IPS-NIHi7 (cell line): ENCODE data around the gene OPRL1.

Experiments
- DNase-seq: peaks from one replicate; pipeline ENCODE4 v3.0.0; 2012; ENCODE audit warnings: mixed read lengths; ENCODE audit errors: extremely low spot score

OPRL1 gene

GRCh38 chr20:64080013-64080812 is at the start of gene OPRL1:
Gene OPRL1 (plus strand): TSS chr20:64080082. CDS start chr20:64092721, 12,639 bp downstream.
- no peak for DNase-seq

- DNase-seq = no peak
Measured at GRCh38 chr20:64030371-64031134, 49.3 kb upstream of the OPRL1 start.

GRCh38 chr20:64031822-64032314 is 48.0 kb upstream of the OPRL1 start:
- DNase-seq = no peak

- DNase-seq = no peak
Measured at GRCh38 chr20:64032706-64033624, 46.9 kb upstream of the OPRL1 start.

GRCh38 chr20:64033981-64034493 is 45.8 kb upstream of the OPRL1 start:
- DNase-seq = no peak

- no peak for DNase-seq
Measured at GRCh38 chr20:64035066-64035932, 44.6 kb upstream of the OPRL1 start.

GRCh38 chr20:64035933-64036345 is 43.9 kb upstream of the OPRL1 start, which contains the start of gene C20orf204:
Gene C20orf204 (plus strand): TSS chr20:64036182. CDS start chr20:64036324, 142 bp downstream.
- DNase-seq = no peak

- no peak for DNase-seq
Measured at GRCh38 chr20:64036346-64037198, 43.3 kb upstream of the OPRL1 start.

- no peak for DNase-seq
Measured at GRCh38 chr20:64037199-64037497, 42.7 kb upstream of the OPRL1 start.

- peak; percentile 48 for DNase-seq
Measured at GRCh38 chr20:64037498-64038213, 42.2 kb upstream of the OPRL1 start.

- no peak for DNase-seq
Measured at GRCh38 chr20:64038224-64038564, 41.7 kb upstream of the OPRL1 start.

GRCh38 chr20:64038565-64039292 is 41.2 kb upstream of the OPRL1 start:
- peak; percentile 92 for DNase-seq

GRCh38 chr20:64039293-64040160 is 40.4 kb upstream of the OPRL1 start:
- no peak for DNase-seq

- no peak for DNase-seq
Measured at GRCh38 chr20:64040231-64041039, 39.4 kb upstream of the OPRL1 start.

- DNase-seq = no peak
Measured at GRCh38 chr20:64041040-64041780, 38.7 kb upstream of the OPRL1 start.

GRCh38 chr20:64041781-64042053 is 38.2 kb upstream of the OPRL1 start:
- no peak for DNase-seq
